BLaER1 treated with 17β-estradiol and CSF1 and Interleukin-3, amounts not matched to agents 10 nM and 100 nM (cell line): Measurements from ENCODE around the gene DHX57.
"Not testable (repeated sequence)": the region's sequence is repeated elsewhere in the genome, so short reads cannot be mapped to it uniquely, and the experiment has no call there.

Source experiments
- H3K27ac ChIP-seq, 11 experiments: shearing (Covaris generic); formaldehyde crosslinking; 2 replicates each; pipeline ENCODE4 v1.8.1; 2022
- H3K27me3 ChIP-seq, 11 experiments: shearing (Covaris generic); formaldehyde crosslinking; 2 replicates each; pipeline ENCODE4 v1.8.1; 2022
- H3K36me3 ChIP-seq, 11 experiments: shearing (Covaris generic); formaldehyde crosslinking; 2 replicates each; pipeline ENCODE4 v1.8.1; 2022
- H3K4me1 ChIP-seq, 10 experiments: shearing (Covaris generic); formaldehyde crosslinking; 2 replicates each; pipeline ENCODE4 v1.8.1; 2022
- H3K4me2 ChIP-seq, 11 experiments: shearing (Covaris generic); formaldehyde crosslinking; 2 replicates each; pipeline ENCODE4 v1.8.1; 2022
- H3K4me3 ChIP-seq, 10 experiments: shearing (Covaris generic); formaldehyde crosslinking; 2 replicates each; pipeline ENCODE4 v1.8.1; 2022
- H3K9ac ChIP-seq, 11 experiments: shearing (Covaris generic); formaldehyde crosslinking; 2 replicates each; pipeline ENCODE4 v1.8.1; 2022
- H3K9me3 ChIP-seq, 11 experiments: shearing (Covaris generic); formaldehyde crosslinking; replicated peaks in 1 of 11; 2 replicates each; pipeline ENCODE4 v1.8.1; 2022
- H4K20me1 ChIP-seq, 11 experiments: shearing (Covaris generic); formaldehyde crosslinking; 2 replicates each; pipeline ENCODE4 v1.8.1; 2022
- Cebpa-rat ChIP-seq, 11 experiments: shearing (Covaris generic); IDR thresholded peaks; 2 replicates each; pipeline ENCODE4 v1.8.1; 2022

Gene DHX57

GRCh38 chr2:38797250-38797676, 78.5 kb downstream of the DHX57 start:
- Histone ChIP-seq H3K4me3 (no peak overlapping the region), H4K20me1 (no peaks in the 10 kb centered on the region)
- TF ChIP-seq Cebpa-rat (IDR thresholded peaks at IDR 0.05): no peak

GRCh38 chr2:38795016-38795415, 80.7 kb downstream of the DHX57 start:
- peaks cover 0 to 29% (median 7%) of the 10 kb centered on the region in 10 experiments; a peak in 10 of 20 replicates for H3K4me1 ChIP-seq
- not testable (repeated sequence) for H3K4me2 ChIP-seq, H3K9ac ChIP-seq, H4K20me1 ChIP-seq, H3K9me3 ChIP-seq, H3K4me3 ChIP-seq, H3K27me3 ChIP-seq, H3K27ac ChIP-seq
- H3K36me3 ChIP-seq: peaks cover 0 to 16% (median 8%) of the 10 kb centered on the region in 11 experiments; a peak in 13 of 22 replicates

More at GRCh38 chr2:38797250-38797676, 78.5 kb downstream of the DHX57 start:
- Histone ChIP-seq H3K4me2 (no peak overlapping the region), H3K27me3 (no peaks in the 10 kb centered on the region), H3K36me3 (peaks cover 4 to 19% (median 12%) of the 10 kb centered on the region in 11 experiments; a peak in 15 of 22 replicates), H3K9ac (no peak overlapping the region), H3K4me1 (peaks cover 0 to 16% (median 0%) of the 10 kb centered on the region in 10 experiments; a peak in 8 of 20 replicates), H3K9me3 (no peaks in the 10 kb centered on the region), H3K27ac (no peak overlapping the region)

GRCh38 chr2:38794235-38794946, 81.3 kb downstream of the DHX57 start:
- Histone ChIP-seq H3K4me1 (peaks cover 0 to 29% (median 7%) of the 10 kb centered on the region in 10 experiments; a peak in 10 of 20 replicates), H3K9me3 (no peaks in the 10 kb centered on the region), H3K27me3 (no peaks in the 10 kb centered on the region), H3K4me3 (no peak overlapping the region), H3K27ac (no peak overlapping the region), H3K36me3 (peaks cover 0 to 16% (median 8%) of the 10 kb centered on the region in 11 experiments; a peak in 13 of 22 replicates), H3K9ac (no peak overlapping the region), H3K4me2 (no peak overlapping the region), H4K20me1 (no peaks in the 10 kb centered on the region)
- TF ChIP-seq Cebpa-rat (IDR thresholded peaks at IDR 0.05): no peak

GRCh38 chr2:38793511-38793910, 82.2 kb downstream of the DHX57 start:
- peaks cover 0 to 29% (median 7%) of the 10 kb centered on the region in 10 experiments; a peak in 10 of 20 replicates for H3K4me1 ChIP-seq
- H3K4me3 ChIP-seq: no peak overlapping the region
- H3K27ac ChIP-seq: no peak overlapping the region
- no peaks in the 10 kb centered on the region for H4K20me1 ChIP-seq
- no peaks in the 10 kb centered on the region for H3K27me3 ChIP-seq
- no peaks in the 10 kb centered on the region for H3K9me3 ChIP-seq
- no peak overlapping the region for H3K9ac ChIP-seq
- H3K4me2 ChIP-seq: peak overlapping the region in 2 of 11 experiments; percentile 3 to 12; a peak in 2 of 22 replicates
- peaks cover 0 to 16% (median 8%) of the 10 kb centered on the region in 11 experiments; a peak in 13 of 22 replicates for H3K36me3 ChIP-seq
- no peak for TF ChIP-seq Cebpa-rat (IDR thresholded peaks at IDR 0.05)

- no peak for TF ChIP-seq Cebpa-rat (IDR thresholded peaks at IDR 0.05)
- Histone ChIP-seq H3K27me3 (no peaks in the 10 kb centered on the region), H4K20me1 (no peaks in the 10 kb centered on the region), H3K9ac (no peak overlapping the region), H3K4me3 (no peak overlapping the region), H3K9me3 (no peaks in the 10 kb centered on the region), H3K4me2 (no peak overlapping the region; a peak in 1 of 22 replicates), H3K4me1 (peaks cover 0 to 29% (median 7%) of the 10 kb centered on the region in 10 experiments; a peak in 10 of 20 replicates), H3K27ac (no peak overlapping the region), H3K36me3 (peaks cover 0 to 10% (median 2%) of the 10 kb centered on the region in 11 experiments; a peak in 10 of 22 replicates)
Observed at GRCh38 chr2:38792751-38793150, 83.0 kb downstream of the DHX57 start.

GRCh38 chr2:38792321-38792720, 83.4 kb downstream of the DHX57 start:
- not testable (repeated sequence) for H3K9me3 ChIP-seq, H3K4me2 ChIP-seq, H3K27ac ChIP-seq, H3K36me3 ChIP-seq, H3K4me3 ChIP-seq, H3K27me3 ChIP-seq, H3K9ac ChIP-seq, H4K20me1 ChIP-seq
- H3K4me1 ChIP-seq: peaks cover 0 to 29% (median 7%) of the 10 kb centered on the region in 10 experiments; a peak in 10 of 20 replicates

GRCh38 chr2:38791744-38792143, 84.0 kb downstream of the DHX57 start:
- H3K27ac ChIP-seq: no peak overlapping the region; a peak in 1 of 22 replicates
- H3K9ac ChIP-seq: no peak overlapping the region
- no peaks in the 10 kb centered on the region for H4K20me1 ChIP-seq
- no peaks in the 10 kb centered on the region for H3K9me3 ChIP-seq
- H3K36me3 ChIP-seq: peaks cover 0 to 2% (median 0%) of the 10 kb centered on the region in 11 experiments; a peak in 2 of 22 replicates
- H3K4me3 ChIP-seq: no peak overlapping the region
- no peaks in the 10 kb centered on the region for H3K27me3 ChIP-seq
- peak in 3 of 11 experiments; percentile 34 to 62 (median 42); a peak in 3 of 22 replicates for TF ChIP-seq Cebpa-rat (IDR thresholded peaks at IDR 0.05)
- H3K4me1 ChIP-seq: peaks cover 0 to 29% (median 7%) of the 10 kb centered on the region in 10 experiments; a peak in 10 of 20 replicates
- H3K4me2 ChIP-seq: peak overlapping the region in 4 of 11 experiments; percentile 5 to 48 (median 16); a peak in 5 of 22 replicates

- TF ChIP-seq Cebpa-rat (IDR thresholded peaks at IDR 0.05): no peak
- Histone ChIP-seq H3K4me2 (no peak overlapping the region), H3K4me3 (no peak overlapping the region)
Observed at GRCh38 chr2:38789691-38790090, 86.0 kb downstream of the DHX57 start.

GRCh38 chr2:38788306-38788705, 87.4 kb downstream of the DHX57 start:
- Histone ChIP-seq H3K27ac (no peak overlapping the region), H3K27me3 (no peaks in the 10 kb centered on the region), H3K9ac (no peak overlapping the region), H3K4me1 (peaks cover 0 to 22% (median 7%) of the 10 kb centered on the region in 10 experiments; a peak in 10 of 20 replicates), H3K4me3 (no peak overlapping the region), H4K20me1 (no peaks in the 10 kb centered on the region; a peak in 1 of 22 replicates), H3K9me3 (no peaks in the 10 kb centered on the region), H3K4me2 (no peak overlapping the region), H3K36me3 (peaks cover 0 to 9% (median 0%) of the 10 kb centered on the region in 11 experiments; a peak in 1 of 22 replicates)
- TF ChIP-seq Cebpa-rat (IDR thresholded peaks at IDR 0.05): no peak

More at GRCh38 chr2:38789691-38790090, 86.0 kb downstream of the DHX57 start:
- Histone ChIP-seq H4K20me1 (no peaks in the 10 kb centered on the region; a peak in 1 of 22 replicates), H3K27me3 (no peaks in the 10 kb centered on the region), H3K27ac (no peak overlapping the region), H3K9me3 (no peaks in the 10 kb centered on the region), H3K4me1 (peaks cover 0 to 29% (median 7%) of the 10 kb centered on the region in 10 experiments; a peak in 10 of 20 replicates), H3K36me3 (no peaks in the 10 kb centered on the region), H3K9ac (no peak overlapping the region)
